ENCODE results near the gene EMP3.

Gene EMP3

DNA sequence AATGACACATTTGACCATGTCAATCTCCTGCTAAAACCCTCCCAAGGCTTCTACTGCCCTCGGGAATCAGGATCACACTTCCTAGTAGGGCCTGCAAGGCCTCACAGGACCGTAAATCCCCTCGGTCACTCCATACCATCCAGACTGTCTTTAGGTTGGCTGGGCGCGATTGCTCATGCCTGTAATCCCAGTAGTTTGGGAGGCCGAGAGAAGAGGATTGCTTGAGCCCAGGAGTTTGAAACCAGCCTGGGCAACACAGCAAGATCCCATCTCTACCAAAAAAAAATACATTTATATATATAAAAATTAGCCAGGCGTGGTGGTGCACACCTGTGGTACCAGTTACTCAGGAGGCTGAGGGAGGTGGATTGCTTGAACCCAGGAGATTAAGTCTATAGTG lies 23.4 kb downstream of the EMP3 start:
- Mint-ChIP-seq H3K27me3 (no peaks in the 10 kb centered on the region), H3K4me1 (ENCODE audit: low read depth) (peaks cover 3% of the 10 kb centered on the region), H3K36me3 (ENCODE audit: low read depth) (peaks cover 7% of the 10 kb centered on the region), H3K4me3 (no peak overlapping the region), H3K27ac (no peak overlapping the region), H3K9me3 (no peaks in the 10 kb centered on the region)
- no peak for DNase-seq

DNA sequence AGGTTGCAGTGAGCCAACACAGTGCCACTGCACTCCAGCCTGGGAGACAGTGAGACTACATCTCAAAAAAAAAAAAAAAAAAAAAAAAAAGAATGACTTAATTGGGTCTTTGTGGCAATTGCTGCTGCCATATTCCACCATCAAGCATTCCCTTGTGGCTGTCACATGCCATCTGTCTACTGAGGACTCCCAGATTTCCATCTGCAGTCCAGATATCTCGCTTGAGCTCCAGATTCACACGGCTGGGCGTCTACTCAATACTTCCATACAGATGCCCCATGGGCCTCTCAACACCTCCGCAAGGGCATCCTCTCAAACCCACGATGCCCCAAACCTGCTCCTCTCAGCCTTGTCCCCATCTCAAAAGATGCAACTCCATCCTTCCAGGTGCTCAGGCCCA lies 25.5 kb downstream of the EMP3 start:
- Mint-ChIP-seq H3K9me3 (no peaks in the 10 kb centered on the region), H3K4me1 (ENCODE audit: low read depth) (peaks cover 3% of the 10 kb centered on the region), H3K27ac (no peak overlapping the region), H3K4me3 (no peak overlapping the region), H3K27me3 (no peaks in the 10 kb centered on the region), H3K36me3 (ENCODE audit: low read depth) (peaks cover 3% of the 10 kb centered on the region)
- DNase-seq, result no peak

- peak; percentile 89 for DNase-seq
- Mint-ChIP-seq H3K4me1 (ENCODE audit: low read depth) (peaks cover 3% of the 10 kb centered on the region), H3K9me3 (no peaks in the 10 kb centered on the region), H3K27ac (no peak overlapping the region), H3K27me3 (no peaks in the 10 kb centered on the region), H3K4me3 (no peak overlapping the region), H3K36me3 (ENCODE audit: low read depth) (peaks cover 3% of the 10 kb centered on the region)
Measured at GRCh38 chr19:48351341-48351752, 26.0 kb downstream of the EMP3 start.

DNA sequence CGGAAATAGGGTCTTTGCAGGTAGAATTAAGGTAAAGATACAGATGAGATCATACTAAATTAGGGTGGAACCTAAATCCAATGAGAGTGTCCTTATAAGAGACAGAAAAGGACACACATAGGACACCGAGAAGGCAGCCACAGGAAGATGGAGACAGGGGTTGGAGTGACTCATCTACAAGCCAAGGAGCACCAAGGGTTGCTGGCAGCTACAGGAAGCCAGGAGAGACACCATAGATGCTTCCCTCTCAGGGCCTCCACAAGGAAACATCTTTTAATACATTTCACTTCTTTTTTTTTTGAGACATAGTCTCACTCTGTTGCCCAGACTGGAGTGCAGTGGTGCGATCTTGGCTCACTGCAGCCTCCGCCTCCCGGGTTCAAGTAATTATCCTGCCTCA lies 28.3 kb downstream of the EMP3 start:
- H3K36me3 Mint-ChIP-seq (ENCODE audit: low read depth), result peaks cover 7% of the 10 kb centered on the region
- no peaks in the 10 kb centered on the region for H3K9me3 Mint-ChIP-seq
- peaks cover 3% of the 10 kb centered on the region for H3K4me1 Mint-ChIP-seq (ENCODE audit: low read depth)
- DNase-seq, result no peak
- H3K27ac Mint-ChIP-seq, result peak overlapping the region; percentile 40
- no peaks in the 10 kb centered on the region for H3K27me3 Mint-ChIP-seq
- no peak overlapping the region for H3K4me3 Mint-ChIP-seq

GRCh38 chr19:48354332-48354992 lies 29.1 kb downstream of the EMP3 start:
- H3K27me3 Mint-ChIP-seq, result no peaks in the 10 kb centered on the region
- no peaks in the 10 kb centered on the region for H3K9me3 Mint-ChIP-seq
- peaks cover 9% of the 10 kb centered on the region for H3K36me3 Mint-ChIP-seq (ENCODE audit: low read depth)
- no peak overlapping the region for H3K4me3 Mint-ChIP-seq
- H3K4me1 Mint-ChIP-seq (ENCODE audit: low read depth), result peaks cover 3% of the 10 kb centered on the region
- DNase-seq, result no peak
- no peak overlapping the region for H3K27ac Mint-ChIP-seq

DNA sequence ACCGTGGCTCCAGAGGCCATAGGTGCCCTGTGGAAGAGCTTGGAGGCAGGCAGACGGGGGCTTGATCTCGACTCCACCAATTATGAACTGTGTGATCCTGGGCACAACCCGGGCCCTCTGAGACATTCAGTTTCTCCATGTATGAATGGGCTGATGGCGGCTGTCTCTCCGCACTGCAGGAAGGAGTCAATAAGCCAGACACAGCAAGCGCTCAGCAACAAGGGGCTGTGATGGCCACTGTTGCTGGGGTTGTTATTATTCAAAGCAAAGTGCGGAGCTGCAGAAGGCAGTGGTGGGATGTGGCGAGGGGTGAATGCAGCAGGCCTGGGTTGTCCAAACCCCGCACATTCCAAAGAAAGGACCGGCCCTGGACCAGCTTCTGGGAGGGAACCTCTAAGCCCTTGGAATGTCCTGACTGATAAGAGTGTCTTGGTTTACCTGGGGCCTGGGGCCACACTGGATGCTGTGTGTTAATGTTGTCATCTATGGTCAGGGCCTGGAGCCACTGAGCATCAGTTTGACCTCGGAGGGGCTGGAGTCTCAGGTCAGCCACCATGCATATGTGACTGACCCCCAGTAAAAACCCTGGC lies 30.1 kb downstream of the EMP3 start:
- Mint-ChIP-seq H3K27me3 (no peaks in the 10 kb centered on the region), H3K36me3 (ENCODE audit: low read depth) (peaks cover 15% of the 10 kb centered on the region), H3K9me3 (no peaks in the 10 kb centered on the region), H3K27ac (no peak overlapping the region), H3K4me1 (ENCODE audit: low read depth) (peaks cover 3% of the 10 kb centered on the region), H3K4me3 (no peak overlapping the region)
- no peak for DNase-seq

GRCh38 chr19:48359123-48359522 lies 33.8 kb downstream of the EMP3 start:
- H3K9me3 Mint-ChIP-seq, result no peaks in the 10 kb centered on the region
- no peaks in the 10 kb centered on the region for H3K27me3 Mint-ChIP-seq
- H3K4me3 Mint-ChIP-seq, result no peak overlapping the region
- no peak overlapping the region for H3K27ac Mint-ChIP-seq
- DNase-seq, result no peak
- peaks cover 25% of the 10 kb centered on the region for H3K36me3 Mint-ChIP-seq (ENCODE audit: low read depth)
- peaks cover 10% of the 10 kb centered on the region for H3K4me1 Mint-ChIP-seq (ENCODE audit: low read depth)

- Mint-ChIP-seq H3K36me3 (ENCODE audit: low read depth) (peaks cover 25% of the 10 kb centered on the region), H3K9me3 (no peaks in the 10 kb centered on the region), H3K4me3 (no peak overlapping the region), H3K4me1 (ENCODE audit: low read depth) (peaks cover 19% of the 10 kb centered on the region), H3K27ac (no peak overlapping the region), H3K27me3 (no peaks in the 10 kb centered on the region)
- no peak for DNase-seq
Measured at GRCh38 chr19:48361912-48362311, 36.6 kb downstream of the EMP3 start.

DNA sequence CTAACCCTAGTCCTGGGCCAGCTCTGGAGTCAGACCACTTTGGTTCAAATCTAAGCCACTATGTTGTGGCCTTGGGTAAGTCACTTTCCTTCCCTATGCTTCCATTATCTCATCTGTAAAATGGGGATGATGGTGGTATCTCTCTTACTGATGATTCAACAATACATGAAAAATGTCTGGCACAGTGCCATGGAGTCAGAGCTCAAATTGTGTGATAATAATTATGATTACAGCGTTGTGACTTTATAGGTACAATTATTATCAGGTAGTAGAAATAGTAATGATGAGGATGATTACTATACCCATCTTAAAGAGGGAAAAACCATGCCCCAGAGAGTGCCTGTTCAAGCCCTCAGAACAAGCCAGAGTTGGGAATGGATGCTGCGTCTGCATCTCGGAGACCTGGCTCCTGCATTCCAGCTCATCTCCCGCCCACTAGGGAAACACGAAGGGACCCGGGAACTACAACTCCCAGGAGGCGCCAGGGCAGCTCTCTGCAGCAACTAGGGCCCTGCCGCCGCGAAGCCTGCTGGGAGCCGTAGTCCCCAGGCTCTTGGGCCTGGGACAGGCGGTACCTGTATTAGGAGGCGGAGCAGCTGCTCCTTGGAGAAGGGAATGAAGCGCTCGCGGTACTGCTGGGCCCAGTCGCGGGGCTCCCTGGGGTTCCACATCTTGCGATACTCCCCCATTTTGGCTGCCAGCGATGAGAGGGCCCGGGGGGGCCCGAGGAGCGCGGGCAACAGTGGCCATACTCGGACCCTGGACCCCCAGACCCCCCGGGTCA lies 37.6 kb downstream of the EMP3 start:
- H3K27ac Mint-ChIP-seq, result peak overlapping the region; percentile 98
- peak; percentile 89 for DNase-seq
- H3K4me3 Mint-ChIP-seq, result peak overlapping the region; percentile 86
- H3K9me3 Mint-ChIP-seq, result no peaks in the 10 kb centered on the region
- peaks cover 22% of the 10 kb centered on the region for H3K36me3 Mint-ChIP-seq (ENCODE audit: low read depth)
- H3K4me1 Mint-ChIP-seq (ENCODE audit: low read depth), result peaks cover 19% of the 10 kb centered on the region
- no peaks in the 10 kb centered on the region for H3K27me3 Mint-ChIP-seq

DNA sequence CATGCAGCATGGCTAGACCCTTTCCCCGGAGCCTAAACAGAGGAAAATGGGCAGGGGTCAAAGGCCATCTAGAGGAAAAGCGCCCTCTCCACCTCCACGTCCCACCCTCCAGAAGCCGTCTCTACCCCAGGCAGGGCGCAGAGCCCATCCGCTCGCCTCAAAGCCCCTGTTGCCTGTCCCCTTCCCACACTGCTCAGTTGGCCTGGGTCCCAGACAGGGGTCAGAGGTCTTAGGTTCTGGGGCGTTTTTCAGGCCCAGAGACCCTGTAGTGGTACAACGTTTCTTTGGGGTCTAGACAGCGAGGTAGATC lies 38.1 kb downstream of the EMP3 start:
- H3K4me1 Mint-ChIP-seq (ENCODE audit: low read depth), result peaks cover 19% of the 10 kb centered on the region
- no peaks in the 10 kb centered on the region for H3K9me3 Mint-ChIP-seq
- peaks cover 21% of the 10 kb centered on the region for H3K36me3 Mint-ChIP-seq (ENCODE audit: low read depth)
- H3K4me3 Mint-ChIP-seq, result peak overlapping the region; percentile 86
- DNase-seq, result no peak
- H3K27me3 Mint-ChIP-seq, result no peaks in the 10 kb centered on the region
- peak overlapping the region; percentile 98 for H3K27ac Mint-ChIP-seq

DNA sequence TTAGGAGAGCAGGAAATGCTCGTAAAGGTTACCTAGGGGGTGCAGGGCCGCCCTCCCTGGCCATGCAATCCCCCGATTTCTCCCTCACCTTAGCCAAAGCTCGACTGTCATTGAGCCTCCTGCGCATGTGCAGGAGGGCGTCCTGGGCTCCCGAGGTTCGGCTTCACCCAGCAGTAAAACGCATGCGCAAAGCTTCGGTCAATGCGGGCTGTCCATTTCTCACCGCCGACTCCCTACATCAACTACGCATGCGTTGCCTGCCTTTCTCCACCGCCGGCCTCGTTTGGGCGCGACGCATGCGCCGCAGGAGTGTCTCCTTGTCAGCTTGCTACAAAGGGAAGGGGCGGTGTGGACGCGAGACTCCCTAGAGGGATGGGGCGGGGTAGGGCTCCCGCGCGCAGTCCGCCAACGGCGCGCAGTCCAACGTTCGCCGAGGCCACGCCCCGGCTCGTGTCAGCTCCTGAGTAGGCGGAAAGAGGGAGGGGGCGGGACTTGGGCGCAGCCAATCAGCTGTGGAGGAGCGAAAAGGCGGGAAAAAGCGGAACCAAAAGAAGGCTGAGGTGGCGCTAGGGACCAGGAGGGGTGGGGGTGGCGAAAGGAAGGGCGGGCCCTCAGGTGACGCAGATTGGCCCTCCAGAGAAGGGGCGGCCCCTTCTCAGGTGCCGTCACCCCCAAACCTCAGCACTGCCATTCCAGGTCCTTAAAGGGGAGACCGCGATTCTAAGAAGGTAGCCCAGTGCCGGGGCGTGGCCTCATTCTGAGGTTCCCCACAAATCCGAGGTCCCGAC lies 38.7 kb downstream of the EMP3 start, which contains the start of the genes SYNGR4 and TMEM143:
TSS of gene SYNGR4 (plus strand) at position 558 of the 788 bp plus-strand sequence. CDS start 1,476 bp downstream, outside the sequence.
TSS of gene TMEM143 (minus strand) at position 131 of the 788 bp plus-strand sequence. CDS start at position 111, 20 bp downstream.
- peaks cover 17% of the 10 kb centered on the region for H3K36me3 Mint-ChIP-seq (ENCODE audit: low read depth)
- peaks cover 19% of the 10 kb centered on the region for H3K4me1 Mint-ChIP-seq (ENCODE audit: low read depth)
- no peaks in the 10 kb centered on the region for H3K9me3 Mint-ChIP-seq
- peak within 1 kb of the TSS; percentile 86 for H3K4me3 Mint-ChIP-seq
- H3K27ac Mint-ChIP-seq, result peak within 1 kb of the TSS; percentile 98
- H3K27me3 Mint-ChIP-seq, result no peaks in the 10 kb centered on the region
- DNase-seq, result peak; percentile 97

DNA sequence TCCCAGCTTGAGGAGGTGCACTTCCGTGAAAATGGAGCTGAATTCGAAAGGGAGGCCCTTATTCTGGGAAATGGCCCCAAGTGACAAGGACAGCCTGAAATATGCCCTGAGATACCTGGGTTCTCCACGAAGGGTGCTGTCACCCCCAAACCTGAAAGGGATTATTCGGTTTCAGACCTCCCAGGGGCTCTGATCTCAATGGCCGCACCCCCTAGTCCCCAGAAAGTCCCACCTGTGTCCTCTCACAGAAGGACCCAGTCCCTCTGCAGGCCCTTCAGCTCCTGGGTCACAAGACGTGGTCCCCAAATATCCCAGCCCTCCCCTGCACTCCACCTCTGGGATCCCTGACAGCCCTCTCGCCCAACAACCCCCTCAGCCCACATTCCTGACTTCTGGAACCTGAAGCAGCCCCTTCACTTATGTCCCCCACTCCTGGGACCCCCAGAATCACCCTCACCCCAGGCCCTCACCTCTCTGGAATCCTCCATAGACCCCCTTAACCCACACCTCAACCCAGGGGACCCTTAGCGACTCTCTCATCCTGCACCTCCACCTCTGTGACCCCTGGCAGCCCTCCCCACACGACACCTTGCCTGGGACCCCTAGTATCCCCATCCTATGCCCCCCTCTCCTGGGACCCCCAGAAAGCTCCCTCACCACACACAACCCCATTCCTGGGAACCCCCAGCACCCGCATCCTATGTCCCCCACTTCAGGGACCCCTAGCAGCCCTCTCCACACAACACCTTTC lies 39.4 kb downstream of the EMP3 start:
- peaks cover 14% of the 10 kb centered on the region for H3K36me3 Mint-ChIP-seq (ENCODE audit: low read depth)
- H3K4me3 Mint-ChIP-seq, result peak overlapping the region; percentile 86
- H3K27me3 Mint-ChIP-seq, result no peaks in the 10 kb centered on the region
- no peaks in the 10 kb centered on the region for H3K9me3 Mint-ChIP-seq
- peak overlapping the region; percentile 98 for H3K27ac Mint-ChIP-seq
- peaks cover 19% of the 10 kb centered on the region for H3K4me1 Mint-ChIP-seq (ENCODE audit: low read depth)
- no peak for DNase-seq

GRCh38 chr19:48365602-48366001 lies 40.2 kb downstream of the EMP3 start:
- Mint-ChIP-seq H3K27me3 (no peaks in the 10 kb centered on the region), H3K4me3 (no peak overlapping the region), H3K36me3 (ENCODE audit: low read depth) (peaks cover 11% of the 10 kb centered on the region), H3K9me3 (no peaks in the 10 kb centered on the region), H3K27ac (no peak overlapping the region), H3K4me1 (ENCODE audit: low read depth) (peaks cover 19% of the 10 kb centered on the region)
- no peak for DNase-seq

GRCh38 chr19:48367855-48368254 lies 42.5 kb downstream of the EMP3 start:
- peaks cover 15% of the 10 kb centered on the region for H3K4me1 Mint-ChIP-seq (ENCODE audit: low read depth)
- peaks cover 6% of the 10 kb centered on the region for H3K36me3 Mint-ChIP-seq (ENCODE audit: low read depth)
- H3K27ac Mint-ChIP-seq, result no peak overlapping the region
- no peaks in the 10 kb centered on the region for H3K27me3 Mint-ChIP-seq
- no peak overlapping the region for H3K4me3 Mint-ChIP-seq
- no peaks in the 10 kb centered on the region for H3K9me3 Mint-ChIP-seq
- no peak for DNase-seq

Measured in activated T-cell treated with anti-CD3 and anti-CD28 coated beads, Interleukin-2, amount 50 U/mL, for 24 hours (primary cell).